GM18508 (cell line): ENCODE results near the gene SPTBN5.

Experiments used
- ATAC-seq: cut with Tn5 transposase; IDR thresholded peaks from one replicate; pipeline ENCODE4 v1.9.1; 2021; ENCODE audit warnings: moderate number of reproducible peaks; ENCODE audit not compliant: insufficient read depth, unreplicated experiment

Gene SPTBN5

GRCh38 chr15:41811432-41812195 lies 82.2 kb downstream of the SPTBN5 start:
- no peak for ATAC-seq

- no peak for ATAC-seq
Measured at GRCh38 chr15:41810651-41811431, 83.0 kb downstream of the SPTBN5 start.

- ATAC-seq: no peak
Measured at GRCh38 chr15:41809526-41810220, 84.2 kb downstream of the SPTBN5 start.

GRCh38 chr15:41809121-41809520 lies 84.7 kb downstream of the SPTBN5 start:
- ATAC-seq: no peak

GRCh38 chr15:41806291-41807181 lies 87.3 kb downstream of the SPTBN5 start:
- ATAC-seq: no peak

- ATAC-seq: no peak
Measured at GRCh38 chr15:41805711-41806110, 88.1 kb downstream of the SPTBN5 start.

GRCh38 chr15:41804916-41805666 lies 88.8 kb downstream of the SPTBN5 start:
- no peak for ATAC-seq

GRCh38 chr15:41804361-41804760 lies 89.5 kb downstream of the SPTBN5 start:
- ATAC-seq: no peak

GRCh38 chr15:41801850-41802455 lies 91.9 kb downstream of the SPTBN5 start:
- ATAC-seq: no peak

- no peak for ATAC-seq
Measured at GRCh38 chr15:41801185-41801584, 92.7 kb downstream of the SPTBN5 start.

- ATAC-seq: no peak
Measured at GRCh38 chr15:41799488-41799805, 94.4 kb downstream of the SPTBN5 start.

- no peak for ATAC-seq
Measured at GRCh38 chr15:41798607-41799487, 95.0 kb downstream of the SPTBN5 start.
